Activated T-helper 17 cell treated with anti-CD3 and anti-CD28 coated beads, Interleukin-2, amount 50 U/mL, for 72 hours (primary cell): ENCODE results near the gene TMEM100. TPM values are rescaled to one million over a fixed set of nuclear protein-coding genes. Genes with fewer than 3 reads are reported as not detected.

Source experiments
- ATAC-seq: fragments of 150-1000 bp; cut with Tn5 transposase; replicated peaks from 2 replicates; pipeline ENCODE4 v1.10.0; 2021; ENCODE audit warnings: mild to moderate bottlenecking, moderate library complexity
- H3K27ac Mint-ChIP-seq: one replicate; pipeline ENCODE4 v1.8.0; 2022; ENCODE audit warnings: mixed read lengths
- H3K27me3 Mint-ChIP-seq: one replicate; pipeline ENCODE4 v1.8.0; 2022; ENCODE audit warnings: mixed read lengths
- H3K36me3 Mint-ChIP-seq: one replicate; pipeline ENCODE4 v1.8.0; 2022; ENCODE audit warnings: low read depth, mild to moderate bottlenecking, mixed read lengths
- H3K4me1 Mint-ChIP-seq: one replicate; pipeline ENCODE4 v1.8.0; 2022; ENCODE audit warnings: mixed read lengths
- H3K4me3 Mint-ChIP-seq: one replicate; pipeline ENCODE4 v1.8.0; 2022; ENCODE audit warnings: mild to moderate bottlenecking, mixed read lengths
- H3K9me3 Mint-ChIP-seq: one replicate; pipeline ENCODE4 v1.8.0; 2022; ENCODE audit warnings: mixed read lengths
- total RNA-seq, 2 donors: library from RNA; stranded (reverse); gene quantifications; one replicate each; pipeline ENCODE4 v1.2.3, GENCODE V29; 2022

TMEM100 gene
- total RNA-seq: not detected

- ATAC-seq: no peak
- Mint-ChIP-seq H3K9me3 (no peaks in the 10 kb centered on the region), H3K27ac (no peak within 1 kb of the TSS), H3K4me3 (no peak within 1 kb of the TSS), H3K36me3 (no peaks in the 10 kb centered on the region), H3K4me1 (no peaks in the 10 kb centered on the region), H3K27me3 (peaks cover 50% of the 10 kb centered on the region)
These were observed at the start of gene TMEM100 for GRCh38 chr17:55722742-55723487. Gene TMEM100 (minus strand): TSS chr17:55722864. CDS start chr17:55721070, 1,794 bp downstream.

GRCh38 chr17:55772086-55772485, 49.4 kb upstream of the TMEM100 start:
- Mint-ChIP-seq H3K27ac (no peak overlapping the region), H3K27me3 (no peaks in the 10 kb centered on the region), H3K4me1 (no peaks in the 10 kb centered on the region), H3K9me3 (no peaks in the 10 kb centered on the region), H3K4me3 (no peak overlapping the region), H3K36me3 (peaks cover 33% of the 10 kb centered on the region)
- no peak for ATAC-seq

- no peak for ATAC-seq
- no peaks in the 10 kb centered on the region for H3K9me3 Mint-ChIP-seq
- H3K27ac Mint-ChIP-seq: no peak overlapping the region
- no peak overlapping the region for H3K4me3 Mint-ChIP-seq
- H3K4me1 Mint-ChIP-seq: no peaks in the 10 kb centered on the region
- H3K36me3 Mint-ChIP-seq: peaks cover 20% of the 10 kb centered on the region
- no peaks in the 10 kb centered on the region for H3K27me3 Mint-ChIP-seq
These were observed 47.7 kb upstream of the TMEM100 start for GRCh38 chr17:55770196-55770870.

GRCh38 chr17:55769625-55770000, 46.9 kb upstream of the TMEM100 start:
- Mint-ChIP-seq H3K36me3 (peaks cover 17% of the 10 kb centered on the region), H3K9me3 (no peaks in the 10 kb centered on the region), H3K27me3 (no peaks in the 10 kb centered on the region)

GRCh38 chr17:55768936-55769624, 46.4 kb upstream of the TMEM100 start:
- ATAC-seq: no peak
- Mint-ChIP-seq H3K27me3 (no peaks in the 10 kb centered on the region), H3K9me3 (no peaks in the 10 kb centered on the region), H3K4me3 (no peak overlapping the region), H3K27ac (no peak overlapping the region), H3K4me1 (no peaks in the 10 kb centered on the region), H3K36me3 (peaks cover 17% of the 10 kb centered on the region)

More at GRCh38 chr17:55769625-55770000, 46.9 kb upstream of the TMEM100 start:
- Mint-ChIP-seq H3K4me1 (no peaks in the 10 kb centered on the region), H3K27ac (no peak overlapping the region), H3K4me3 (no peak overlapping the region)
- ATAC-seq: no peak

GRCh38 chr17:55765472-55765871, 42.8 kb upstream of the TMEM100 start:
- Mint-ChIP-seq H3K4me1 (no peaks in the 10 kb centered on the region), H3K27me3 (no peaks in the 10 kb centered on the region), H3K36me3 (no peaks in the 10 kb centered on the region), H3K27ac (no peak overlapping the region), H3K4me3 (no peak overlapping the region), H3K9me3 (no peaks in the 10 kb centered on the region)
- no peak for ATAC-seq

GRCh38 chr17:55764610-55765009, 41.9 kb upstream of the TMEM100 start:
- no peaks in the 10 kb centered on the region for H3K4me1 Mint-ChIP-seq
- no peaks in the 10 kb centered on the region for H3K36me3 Mint-ChIP-seq
- H3K27ac Mint-ChIP-seq: no peak overlapping the region

GRCh38 chr17:55763856-55764255, 41.2 kb upstream of the TMEM100 start:
- Mint-ChIP-seq H3K4me1 (no peaks in the 10 kb centered on the region), H3K36me3 (no peaks in the 10 kb centered on the region), H3K27me3 (no peaks in the 10 kb centered on the region), H3K4me3 (no peak overlapping the region), H3K27ac (no peak overlapping the region), H3K9me3 (no peaks in the 10 kb centered on the region)
- ATAC-seq: no peak

More at GRCh38 chr17:55764610-55765009, 41.9 kb upstream of the TMEM100 start:
- no peaks in the 10 kb centered on the region for H3K9me3 Mint-ChIP-seq
- ATAC-seq: no peak
- H3K27me3 Mint-ChIP-seq: no peaks in the 10 kb centered on the region
- H3K4me3 Mint-ChIP-seq: no peak overlapping the region

- ATAC-seq: no peak
- Mint-ChIP-seq H3K4me1 (no peaks in the 10 kb centered on the region), H3K9me3 (no peaks in the 10 kb centered on the region), H3K27me3 (no peaks in the 10 kb centered on the region), H3K4me3 (no peak overlapping the region), H3K27ac (no peak overlapping the region), H3K36me3 (no peaks in the 10 kb centered on the region)
These were observed 39.6 kb upstream of the TMEM100 start for GRCh38 chr17:55762086-55762858.

- no peak for ATAC-seq
- H3K4me1 Mint-ChIP-seq: no peaks in the 10 kb centered on the region
- H3K9me3 Mint-ChIP-seq: no peaks in the 10 kb centered on the region
- no peak overlapping the region for H3K4me3 Mint-ChIP-seq
- no peaks in the 10 kb centered on the region for H3K36me3 Mint-ChIP-seq
- no peaks in the 10 kb centered on the region for H3K27me3 Mint-ChIP-seq
- no peak overlapping the region for H3K27ac Mint-ChIP-seq
These were observed 38.1 kb upstream of the TMEM100 start for GRCh38 chr17:55760643-55761355.

- H3K27ac Mint-ChIP-seq: no peak overlapping the region
- H3K36me3 Mint-ChIP-seq: no peaks in the 10 kb centered on the region
- no peak for ATAC-seq
- H3K27me3 Mint-ChIP-seq: no peaks in the 10 kb centered on the region
- H3K4me3 Mint-ChIP-seq: no peak overlapping the region
- H3K4me1 Mint-ChIP-seq: peaks cover under 1% of the 10 kb centered on the region
- no peaks in the 10 kb centered on the region for H3K9me3 Mint-ChIP-seq
These were observed 35.5 kb upstream of the TMEM100 start for GRCh38 chr17:55758171-55758570.

- H3K4me1 Mint-ChIP-seq: peaks cover 4% of the 10 kb centered on the region
These were observed 35.0 kb upstream of the TMEM100 start for GRCh38 chr17:55757659-55758058.

GRCh38 chr17:55756689-55757088, 34.0 kb upstream of the TMEM100 start:
- no peaks in the 10 kb centered on the region for H3K27me3 Mint-ChIP-seq
- ATAC-seq: no peak
- H3K36me3 Mint-ChIP-seq: no peaks in the 10 kb centered on the region
- no peak overlapping the region for H3K4me3 Mint-ChIP-seq
- no peak overlapping the region for H3K27ac Mint-ChIP-seq
- H3K4me1 Mint-ChIP-seq: peaks cover 6% of the 10 kb centered on the region
- no peaks in the 10 kb centered on the region for H3K9me3 Mint-ChIP-seq

More at GRCh38 chr17:55757659-55758058, 35.0 kb upstream of the TMEM100 start:
- ATAC-seq: no peak
- H3K27ac Mint-ChIP-seq: no peak overlapping the region
- no peak overlapping the region for H3K4me3 Mint-ChIP-seq
- H3K27me3 Mint-ChIP-seq: no peaks in the 10 kb centered on the region
- no peaks in the 10 kb centered on the region for H3K36me3 Mint-ChIP-seq
- H3K9me3 Mint-ChIP-seq: no peaks in the 10 kb centered on the region
